HepG2 (cell line): ENCODE data around the gene NSD2. TPM values are rescaled to one million over a fixed set of nuclear protein-coding genes. Genes with fewer than 3 reads are reported as not detected.

Experiments used
- ATAC-seq: fragments of 200-7000 bp; cut with Tn5 transposase; 3 replicates; pipeline ENCODE4 v1.9.1; 2020; ENCODE audit warnings: mild to moderate bottlenecking, moderate library complexity
- BruUV-seq: library from RNA; stranded (reverse); fragments of 400-500 nt; replicated peaks from 2 replicates; lab custom pipeline; 2021; lab: Mats Ljungman, UMichigan
- CTCF ChIA-PET: fragments of 300-600 bp; formaldehyde crosslinking; extraction: SDS; loops from one replicate; lab custom pipeline; 2021; ENCODE audit warnings: low total read pairs, inconsistent platforms, low intra/inter-chr PET ratio; lab: Yijun Ruan, JAX
- POLR2A ChIA-PET: fragments of 350-600 bp; sonication (Branson Sonifier 250); formaldehyde crosslinking; loops from one replicate; lab custom pipeline; 2020; ENCODE audit warnings: antibody characterized with exemption, inconsistent platforms; lab: Yijun Ruan, JAX
- DNase-seq: peaks from one replicate; pipeline ENCODE4 v3.0.0-alpha.2; 2015; ENCODE audit warnings: low spot score
- FAIRE-seq: peaks from 3 replicates; lab custom pipeline; 2011; peaks lifted over from hg19 to GRCh38; lab: Jason Lieb, UNC
- H2AFZ ChIP-seq: one replicate; pipeline ENCODE4 v1.6.1; 2011; ENCODE audit warnings: low read length, inconsistent platforms
- H3K27ac ChIP-seq: fragments of 300-600 bp; 3 replicates; pipeline ENCODE4 v1.8.0; 2011; ENCODE audit warnings: mixed run types, mild to moderate bottlenecking, mixed read lengths, low read length, inconsistent platforms; ENCODE audit not compliant: insufficient read depth; ENCODE audit errors: extremely low read length
- H3K27me3 ChIP-seq, 2 experiments: fragments of 200-600 bp in 1 of 2; 2 replicates in 1 of 2; 3 replicates in 1 of 2; pipeline versions ENCODE4 v1.6.0 to v1.8.0; 2011; ENCODE audit warnings: low read length in 2 of 2, mild to moderate bottlenecking in 2 of 2, moderate library complexity in 2 of 2, inconsistent platforms in 1 of 2; ENCODE audit not compliant: insufficient read depth in 2 of 2, control insufficient read depth in 1 of 2
- H3K36me3 ChIP-seq, 2 experiments: fragments of 200-600 bp in 1 of 2; replicated peaks in 1 of 2; 2 replicates in 1 of 2; 3 replicates in 1 of 2; pipeline versions ENCODE4 v1.5.1 to v1.8.0; 2011; ENCODE audit warnings: low read length in 2 of 2, inconsistent platforms in 1 of 2; ENCODE audit not compliant: insufficient read depth in 2 of 2, control insufficient read depth in 1 of 2
- H3K4me1 ChIP-seq: 2 replicates; pipeline ENCODE4 v1.5.1; 2012; ENCODE audit warnings: low read length, inconsistent platforms; ENCODE audit not compliant: insufficient read depth
- H3K4me2 ChIP-seq: 2 replicates; pipeline ENCODE4 v1.6.0; 2011; ENCODE audit warnings: low read depth, low read length, inconsistent platforms
- H3K4me3 ChIP-seq, 3 experiments: fragments of 200-600 bp in 1 of 3; sonication (generic), shearing (Covaris generic) in 1 of 3; replicated peaks in 1 of 3; 2 replicates each; pipeline ENCODE4 v1.5.1; 2011 to 2016; ENCODE audit warnings: low read length in 3 of 3, inconsistent platforms in 2 of 3, low read depth in 2 of 3, mild to moderate bottlenecking in 2 of 3, control low read depth in 1 of 3, mixed read lengths in 1 of 3; ENCODE audit not compliant: insufficient read depth in 1 of 3
- H3K79me2 ChIP-seq: one replicate; pipeline ENCODE4 v1.6.1; 2011; ENCODE audit warnings: low read length, inconsistent platforms; ENCODE audit not compliant: insufficient read depth
- H3K9ac ChIP-seq: 2 replicates; pipeline ENCODE4 v1.6.0; 2011; ENCODE audit warnings: mild to moderate bottlenecking, low read depth, low read length, inconsistent platforms; ENCODE audit not compliant: insufficient read depth
- H3K9me3 ChIP-seq: 2 replicates; pipeline ENCODE4 v1.5.1; 2012; ENCODE audit warnings: mild to moderate bottlenecking, low read length
- H4K20me1 ChIP-seq: 2 replicates; pipeline ENCODE4 v1.6.0; 2011; ENCODE audit warnings: inconsistent platforms, mild to moderate bottlenecking, low read length, moderate library complexity; ENCODE audit not compliant: insufficient read depth
- GTF3A ChIP-seq: sonication (generic); formaldehyde crosslinking; conservative IDR thresholded peaks from 2 replicates; pipeline ENCODE4 v1.4.0; 2020; ENCODE audit warnings: mild to moderate bottlenecking, missing genetic modification reagents
- HDAC2 ChIP-seq: sonication (generic); formaldehyde crosslinking; IDR thresholded peaks from 2 replicates; pipeline ENCODE4 v1.4.0; 2020; ENCODE audit warnings: missing genetic modification reagents
- KLF15 ChIP-seq: sonication (generic); formaldehyde crosslinking; IDR thresholded peaks from 2 replicates; pipeline ENCODE4 v1.8.1; 2023; ENCODE audit warnings: borderline replicate concordance, mild to moderate bottlenecking, inconsistent platforms, missing genetic modification reagents, mixed read lengths
- MTF2 ChIP-seq: sonication (generic); formaldehyde crosslinking; IDR thresholded peaks from 2 replicates; pipeline ENCODE4 v1.5.0; 2020; ENCODE audit warnings: missing genetic modification reagents, borderline replicate concordance
- POGZ ChIP-seq: sonication (generic); formaldehyde crosslinking; IDR thresholded peaks from 2 replicates; pipeline ENCODE4 v1.4.0; 2020; ENCODE audit warnings: mild to moderate bottlenecking, missing genetic modification reagents
- ZNF629 ChIP-seq: sonication (generic); formaldehyde crosslinking; conservative IDR thresholded peaks from 2 replicates; pipeline ENCODE4 v1.5.0; 2020; ENCODE audit warnings: missing genetic modification reagents
- WGBS: methylation state at CpG from one replicate; pipeline ENCODE4 v1.1.6; 2017; ENCODE audit warnings: low lambda C conversion rate; 5-methylcytosine and 5-hydroxymethylcytosine counted together
- in situ Hi-C: cut with HindIII; loops from 2 replicates; pipeline ENCODE4 v1.10.0; 2017; ENCODE audit warnings: low pct_unique_long_range_greater_than_20kb; ENCODE audit not compliant: extremely low pct_ligation_motif_present
- intact Hi-C: fragments of 100-400 bp; cut with micrococcal nuclease; formaldehyde crosslinking; loops from one replicate; pipeline ENCODE4 v1.10.0; 2022; ENCODE audit not compliant: unreplicated experiment
- polyA plus RNA-seq, 8 experiments: library from polyadenylated mRNA; depleted of rRNA in 3 of 8; stranded (reverse) in 7 of 8; unstranded in 1 of 8; fragments of >200 nt; fragmentation: Illumina TruSeq in 4 of 8; extraction: Trizol in 4 of 8; gene quantifications; 2 replicates each; pipeline versions ENCODE4 v1.2.1 to v1.2.3, GENCODE V29; 2011 to 2016; ENCODE audit warnings: low read depth in 4 of 8, missing spikeins in 1 of 8, mixed read lengths in 1 of 8; ENCODE audit not compliant: insufficient read depth in 1 of 8
- total RNA-seq, 5 experiments: library from RNA; depleted of rRNA; stranded (reverse); fragments of >200 nt; fragmentation: Illumina TruSeq; extraction: Trizol; gene quantifications; 2 replicates each; pipeline ENCODE4 v1.2.3, GENCODE V29; 2016; ENCODE audit warnings: low read depth in 1 of 5

The NSD2 gene
- total and polyA plus RNA-seq, 2 of the 13 experiments (the other 11 are each of a cell fraction or from before 2014, with no cell fraction given), result 22.0 to 65.9 TPM

DNA sequence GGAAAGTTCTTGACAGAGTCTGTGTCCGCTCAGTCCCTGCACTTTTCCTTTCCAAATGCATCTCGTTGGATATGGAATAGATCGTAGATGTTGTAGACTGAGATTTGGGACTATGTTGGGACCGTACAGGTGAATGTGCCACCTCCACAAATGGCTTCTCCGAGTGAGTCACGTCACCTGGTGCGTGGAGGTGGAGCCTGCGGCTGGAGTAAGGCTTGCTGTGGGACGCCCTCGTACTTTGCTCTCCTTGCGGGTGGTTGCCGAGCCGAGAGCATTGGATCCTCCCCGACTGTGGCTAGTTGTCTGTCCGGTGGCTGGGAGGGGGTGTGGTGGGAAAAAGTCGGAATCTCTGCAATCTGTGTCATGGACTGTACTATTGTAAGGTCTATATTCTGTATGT, 77.0 kb downstream of the NSD2 start:
- no peaks in the 10 kb centered on the region for H3K9me3 ChIP-seq
- ChIA-PET CTCF (no interaction called here), POLR2A (no interaction called here)
- no peaks in the 10 kb centered on the region for H3K79me2 ChIP-seq
- DNase-seq (no peak), ATAC-seq (no peak), FAIRE-seq (no peak)
- intact Hi-C loops (no loop called here), in situ Hi-C loops (no loop called here)
- BruUV-seq, result no TSS peak
- H3K4me2 ChIP-seq, result no peak overlapping the region
- no peaks in the 10 kb centered on the region for H3K4me1 ChIP-seq
- no peak overlapping the region for H2AFZ ChIP-seq
- TF ChIP-seq MTF2 (CRISPR knock-in tag) (no peak), POGZ (no peak), KLF15 (CRISPR knock-in tag) (no peak), GTF3A (CRISPR knock-in tag) (no peak)
- H3K9ac ChIP-seq, result no peak overlapping the region
- no peak overlapping the region for H3K27ac ChIP-seq
- H3K27me3 ChIP-seq, result no peaks in the 10 kb centered on the region
- H4K20me1 ChIP-seq, result no peaks in the 10 kb centered on the region
- 98% methylated on average over 16 of the region's 16 CpGs for WGBS
- H3K4me3 ChIP-seq, result no peak overlapping the region
- peaks cover 18 to 69% of the 10 kb centered on the region in 2 experiments for H3K36me3 ChIP-seq

DNA sequence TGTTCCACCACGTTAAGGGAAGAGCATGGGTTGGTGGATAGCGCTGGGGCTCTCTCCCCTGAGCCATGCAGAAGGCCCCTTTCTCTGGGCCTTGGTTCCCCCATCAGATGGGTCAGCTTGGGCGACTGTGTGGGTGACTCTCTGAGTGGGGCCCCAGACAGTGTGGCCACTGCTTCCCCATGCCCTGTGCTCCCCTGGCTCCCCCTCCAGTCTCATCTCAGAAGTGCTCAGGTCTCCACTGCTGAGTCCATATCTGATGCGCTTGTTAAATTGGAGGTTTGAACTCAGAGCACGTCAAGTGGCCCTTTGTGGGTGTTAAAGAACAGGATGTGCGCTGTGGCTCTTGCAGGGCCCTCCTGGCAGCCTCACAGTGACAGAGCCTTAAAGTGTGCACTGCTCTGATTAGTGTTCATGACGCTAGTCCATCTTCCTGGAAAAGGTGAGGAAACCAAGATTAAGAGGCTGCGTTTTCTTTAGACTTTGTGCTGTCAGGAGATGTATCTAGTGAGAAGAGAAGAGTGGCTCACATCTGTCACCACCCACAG, 77.8 kb downstream of the NSD2 start:
- no TSS peak for BruUV-seq
- Histone ChIP-seq H3K4me1 (no peaks in the 10 kb centered on the region), H3K4me2 (no peak overlapping the region), H3K9ac (no peak overlapping the region), H3K79me2 (no peaks in the 10 kb centered on the region), H3K27me3 (no peaks in the 10 kb centered on the region), H3K36me3 (peaks cover 20 to 65% of the 10 kb centered on the region in 2 experiments), H3K27ac (no peak overlapping the region), H3K4me3 (no peak overlapping the region), H3K9me3 (no peaks in the 10 kb centered on the region), H2AFZ (no peak overlapping the region), H4K20me1 (no peaks in the 10 kb centered on the region)
- ChIA-PET POLR2A (interaction anchor here (0.6 kb wide), 1 partner anchor 521 kb away, joined by 3 read pairs; no protein-coding TSS in a partner anchor), CTCF (no interaction called here)
- intact Hi-C loops (no loop called here), in situ Hi-C loops (no loop called here)
- FAIRE-seq (no peak), ATAC-seq (peak; percentile 49), DNase-seq (no peak)
- WGBS, result over 99% methylated on average over 8 of the region's 8 CpGs
- TF ChIP-seq ZNF629 (CRISPR knock-in tag) (no peak), HDAC2 (CRISPR knock-in tag) (no peak)
